ENCODE data around the gene STRBP.
"Not testable (repeated sequence)": the region's sequence is repeated elsewhere in the genome, so short reads cannot be mapped to it uniquely, and the experiment has no call there.

Gene STRBP

DNA sequence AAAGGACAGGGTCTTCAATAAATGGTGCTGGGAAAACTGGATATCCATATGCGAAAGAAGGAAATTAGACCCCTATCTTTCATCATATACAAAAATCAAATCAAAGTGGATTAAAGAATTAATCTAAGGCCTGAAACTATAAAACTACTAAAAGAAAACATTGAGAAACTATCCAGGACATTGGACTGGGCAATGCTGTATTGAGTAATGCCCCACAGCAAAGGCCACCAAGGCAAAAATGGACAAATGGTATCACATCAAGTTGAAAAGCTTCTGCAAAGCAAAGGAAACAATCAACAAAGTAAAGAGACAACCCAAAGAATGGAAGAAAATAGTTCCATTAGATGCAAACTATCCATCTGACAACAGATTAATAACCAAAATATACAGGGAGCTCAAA is 72.3 kb downstream of the STRBP start:
- TF ChIP-seq, protein P1, sequence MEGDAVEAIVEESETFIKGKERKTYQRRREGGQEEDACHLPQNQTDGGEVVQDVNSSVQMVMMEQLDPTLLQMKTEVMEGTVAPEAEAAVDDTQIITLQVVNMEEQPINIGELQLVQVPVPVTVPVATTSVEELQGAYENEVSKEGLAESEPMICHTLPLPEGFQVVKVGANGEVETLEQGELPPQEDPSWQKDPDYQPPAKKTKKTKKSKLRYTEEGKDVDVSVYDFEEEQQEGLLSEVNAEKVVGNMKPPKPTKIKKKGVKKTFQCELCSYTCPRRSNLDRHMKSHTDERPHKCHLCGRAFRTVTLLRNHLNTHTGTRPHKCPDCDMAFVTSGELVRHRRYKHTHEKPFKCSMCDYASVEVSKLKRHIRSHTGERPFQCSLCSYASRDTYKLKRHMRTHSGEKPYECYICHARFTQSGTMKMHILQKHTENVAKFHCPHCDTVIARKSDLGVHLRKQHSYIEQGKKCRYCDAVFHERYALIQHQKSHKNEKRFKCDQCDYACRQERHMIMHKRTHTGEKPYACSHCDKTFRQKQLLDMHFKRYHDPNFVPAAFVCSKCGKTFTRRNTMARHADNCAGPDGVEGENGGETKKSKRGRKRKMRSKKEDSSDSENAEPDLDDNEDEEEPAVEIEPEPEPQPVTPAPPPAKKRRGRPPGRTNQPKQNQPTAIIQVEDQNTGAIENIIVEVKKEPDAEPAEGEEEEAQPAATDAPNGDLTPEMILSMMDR (IDR thresholded peaks at IDR 0.05; ENCODE audit: insufficient read depth, missing control alignments), result no peak
- FAIRE-seq, result no peak
- DNase-seq (ENCODE audit: insufficient read length, low spot score), result no peak

DNA sequence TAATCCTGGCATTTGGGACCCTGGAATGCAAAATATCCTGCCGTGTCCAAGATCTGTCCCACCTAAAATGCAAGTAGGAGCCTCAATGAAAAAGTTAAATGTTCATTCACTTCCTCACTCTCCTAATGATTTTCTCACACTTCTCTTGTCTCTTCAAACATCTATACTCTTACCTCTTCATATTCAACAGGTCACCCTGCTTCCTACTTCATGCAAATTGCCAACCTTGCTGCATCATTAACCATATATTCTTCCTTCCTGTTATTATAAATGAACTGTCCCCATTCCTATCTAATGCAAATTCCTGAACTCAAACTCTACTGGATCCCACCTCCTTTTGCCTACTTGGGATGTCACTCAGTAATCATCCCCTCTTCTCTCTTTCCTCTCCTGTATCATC is 74.4 kb downstream of the STRBP start:
- no peak for FAIRE-seq
- no peak for DNase-seq (ENCODE audit: insufficient read length, low spot score)
- TF ChIP-seq, protein P1 (IDR thresholded peaks at IDR 0.05; ENCODE audit: insufficient read depth, missing control alignments), result no peak

DNA sequence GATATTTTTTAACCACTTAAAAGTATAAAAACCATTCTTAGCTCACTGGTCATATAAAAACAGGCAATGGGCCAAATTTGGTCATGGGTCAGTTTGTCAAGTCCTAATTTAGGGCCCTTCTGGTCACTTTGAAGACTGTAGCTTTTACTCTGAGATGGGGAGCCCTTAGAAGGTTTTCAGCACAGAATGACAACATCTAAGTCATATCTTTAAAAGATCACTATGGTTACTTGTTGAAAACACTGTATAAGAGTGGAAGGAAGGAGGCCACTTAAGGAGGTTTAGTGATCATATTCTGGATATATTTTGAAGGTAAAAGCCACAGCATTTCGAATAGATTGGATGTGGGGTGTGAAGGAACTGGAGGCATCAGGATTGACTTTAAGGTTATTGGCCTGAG is 76.7 kb downstream of the STRBP start:
- TF ChIP-seq, protein P1 (IDR thresholded peaks at IDR 0.05; ENCODE audit: insufficient read depth, missing control alignments), result no peak
- no peak for FAIRE-seq
- DNase-seq (ENCODE audit: insufficient read length, low spot score), result no peak

DNA sequence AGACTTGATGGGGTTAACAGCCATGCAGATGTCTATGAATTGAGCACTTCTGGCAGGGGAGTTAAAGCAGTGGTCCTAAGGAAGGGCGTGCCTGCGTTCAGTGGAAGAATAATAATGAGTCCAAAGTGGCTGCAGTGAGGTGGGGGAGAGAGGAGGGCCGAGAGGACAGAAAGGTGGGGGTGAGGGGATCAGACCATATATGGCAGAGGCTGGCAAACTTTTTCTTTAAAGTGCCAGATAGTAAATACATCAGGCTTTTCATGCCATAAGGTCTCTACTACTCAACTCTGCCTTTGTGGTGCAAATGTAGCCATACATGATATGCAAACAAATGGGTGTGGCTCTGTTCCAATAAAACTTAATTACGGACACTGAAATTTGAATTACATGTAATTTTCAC is 77.1 kb downstream of the STRBP start:
- TF ChIP-seq, protein P1 (IDR thresholded peaks at IDR 0.05; ENCODE audit: insufficient read depth, missing control alignments), result no peak
- no peak for FAIRE-seq
- no peak for DNase-seq (ENCODE audit: insufficient read length, low spot score)

DNA sequence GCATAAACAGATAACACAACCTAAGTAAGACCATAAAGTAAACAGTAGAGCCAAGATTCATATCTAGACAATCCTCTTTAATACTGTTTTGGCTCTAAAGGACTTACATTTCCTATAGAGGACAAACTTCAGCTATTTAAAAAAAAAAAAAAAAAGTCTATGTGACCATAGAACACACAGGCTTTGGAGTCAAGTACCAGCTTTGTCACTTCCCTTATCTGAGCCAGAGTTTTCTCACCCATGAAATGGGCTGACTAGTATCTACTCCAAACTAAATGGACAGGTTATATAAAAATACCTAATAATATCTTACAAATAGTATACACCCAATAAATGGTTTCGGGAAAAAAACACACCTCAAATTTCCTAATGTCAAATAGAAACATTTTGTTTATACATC is 81.3 kb downstream of the STRBP start:
- FAIRE-seq, result no peak
- TF ChIP-seq, protein P1 (IDR thresholded peaks at IDR 0.05; ENCODE audit: insufficient read depth, missing control alignments), result no peak
- no peak for DNase-seq (ENCODE audit: insufficient read length, low spot score)

DNA sequence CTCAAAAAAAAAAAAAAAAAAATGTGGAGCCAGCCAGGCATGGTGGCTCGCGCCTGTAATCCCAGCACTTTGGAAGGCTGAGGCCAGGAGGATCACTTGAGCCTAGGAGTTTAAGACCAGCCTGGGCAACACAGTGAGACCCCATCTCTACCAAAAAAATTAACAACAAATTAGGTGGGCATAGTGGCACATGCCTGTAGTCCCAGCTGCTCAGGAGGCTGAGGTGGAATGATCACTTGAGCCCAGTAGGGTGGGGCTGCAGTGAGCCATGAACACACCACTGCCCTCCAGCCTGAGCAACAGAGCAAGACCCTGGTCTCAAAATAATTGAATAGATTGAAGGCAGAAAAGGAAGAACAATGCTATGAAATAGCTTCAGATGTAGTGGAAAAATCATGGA is 82.4 kb downstream of the STRBP start:
- not testable (repeated sequence) for FAIRE-seq; DNase-seq (ENCODE audit: insufficient read length, low spot score)

DNA sequence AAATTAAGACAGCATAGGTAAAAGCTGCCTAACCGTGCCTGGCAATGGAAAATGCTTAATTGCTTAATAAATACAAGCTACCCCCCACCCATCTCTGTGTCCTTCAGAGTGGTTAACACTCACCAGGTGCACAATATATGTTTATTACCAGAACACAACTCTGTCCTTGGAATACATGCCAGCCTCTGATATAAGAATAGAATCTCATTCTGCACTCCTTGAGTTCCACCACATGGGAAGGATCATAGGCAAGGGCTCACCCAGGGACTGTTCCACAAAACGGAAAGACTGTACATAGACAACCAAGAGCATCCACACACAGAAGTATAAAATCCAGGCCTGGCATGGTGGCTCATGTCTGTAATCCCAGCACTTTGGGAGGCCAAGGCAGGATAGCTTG is 91.4 kb downstream of the STRBP start:
- FAIRE-seq (no peak), DNase-seq (ENCODE audit: insufficient read length, low spot score) (no peak)
- TF ChIP-seq, protein P1 (IDR thresholded peaks at IDR 0.05; ENCODE audit: insufficient read depth, missing control alignments), result no peak
